M059J (cell line): ENCODE results near the gene CLPX. TPM values are rescaled to one million over a fixed set of nuclear protein-coding genes. Genes with fewer than 3 reads are reported as not detected.
A peak's percentile ranks its signal among the peaks of the same experiment; 100 is the strongest.
"Not testable (repeated sequence)": the region's sequence is repeated elsewhere in the genome, so short reads cannot be mapped to it uniquely, and the experiment has no call there.

Experiments used
- DNase-seq: peaks from one replicate; pipeline ENCODE4 v3.0.0-alpha.2; 2012; ENCODE audit warnings: low read depth
- total RNA-seq: library from RNA; depleted of rRNA; stranded (reverse); fragments of >200 nt; shearing (Covaris generic); gene quantifications from 2 replicates; pipeline ENCODE4 v1.2.3, GENCODE V29; 2014; rRNA removed

The CLPX gene
- 22.7 and 27.7 TPM in 2 replicates for total RNA-seq

- peak; percentile 90 for DNase-seq
These were observed at the start of gene CLPX for GRCh38 chr15:65184868-65185717. Gene CLPX, minus strand, starts transcription at chr15:65185342. Its CDS starts 189 bp downstream, at chr15:65185153.

GRCh38 chr15:65233696-65234095, 48.6 kb upstream of the CLPX start:
- no peak for DNase-seq

GRCh38 chr15:65232520-65232919, 47.4 kb upstream of the CLPX start:
- DNase-seq = no peak

- no peak for DNase-seq
These were observed 46.2 kb upstream of the CLPX start for GRCh38 chr15:65231306-65231705.

- not testable (repeated sequence) for DNase-seq
These were observed 41.8 kb upstream of the CLPX start for GRCh38 chr15:65226901-65227300.

- no peak for DNase-seq
These were observed 41.1 kb upstream of the CLPX start for GRCh38 chr15:65226221-65226620.

GRCh38 chr15:65223996-65224395, 38.9 kb upstream of the CLPX start:
- DNase-seq = no peak

- no peak for DNase-seq
These were observed 37.7 kb upstream of the CLPX start for GRCh38 chr15:65222891-65223290.

- no peak for DNase-seq
These were observed 36.6 kb upstream of the CLPX start for GRCh38 chr15:65221697-65222096.

GRCh38 chr15:65219137-65219536, 34.0 kb upstream of the CLPX start:
- no peak for DNase-seq

- DNase-seq = peak; percentile 16
These were observed 32.7 kb upstream of the CLPX start for GRCh38 chr15:65217526-65218482.

GRCh38 chr15:65215496-65215895, 30.4 kb upstream of the CLPX start:
- DNase-seq = no peak

GRCh38 chr15:65214010-65214409, 28.9 kb upstream of the CLPX start:
- no peak for DNase-seq

GRCh38 chr15:65213241-65213640, 28.1 kb upstream of the CLPX start:
- DNase-seq = no peak

GRCh38 chr15:65212097-65212496, 27.0 kb upstream of the CLPX start:
- no peak for DNase-seq

- no peak for DNase-seq
These were observed 26.4 kb upstream of the CLPX start for GRCh38 chr15:65211482-65211982.

- DNase-seq = no peak
These were observed 25.8 kb upstream of the CLPX start, which contains the start of gene CILP for GRCh38 chr15:65210770-65211481. Gene CILP, minus strand, starts transcription at chr15:65211473. Its CDS starts 1,718 bp downstream, at chr15:65209755.

GRCh38 chr15:65209701-65210643, 24.8 kb upstream of the CLPX start:
- peak; percentile 36 for DNase-seq

GRCh38 chr15:65208647-65209046, 23.5 kb upstream of the CLPX start:
- no peak for DNase-seq

GRCh38 chr15:65207280-65207840, 22.2 kb upstream of the CLPX start:
- no peak for DNase-seq
